CD4-positive, alpha-beta T cell (primary cell): ENCODE data around the gene DNPH1. TPM values are rescaled to one million over a fixed set of nuclear protein-coding genes. Genes with fewer than 3 reads are reported as not detected.

Source experiments
- ATAC-seq: fragments of 200-7000 bp; cut with Tn5 transposase; one replicate; pipeline ENCODE4 v1.10.0; 2022; ENCODE audit warnings: mild to moderate bottlenecking; ENCODE audit not compliant: poor library complexity
- CTCF ChIA-PET: fragments of 350-600 bp; sonication (Branson Sonifier 250); formaldehyde crosslinking; loops from one replicate; lab custom pipeline; 2021; ENCODE audit warnings: antibody characterized with exemption, inconsistent platforms; lab: Charles Lee
- POLR2A ChIA-PET: fragments of 350-600 bp; sonication (Branson Sonifier 250); formaldehyde crosslinking; loops from one replicate; lab custom pipeline; 2021; ENCODE audit warnings: antibody characterized with exemption, inconsistent platforms; lab: Charles Lee
- DNase-seq, 14 experiments: peaks; one replicate each; pipeline ENCODE4 v3.0.0-alpha.2; 2013 to 2020; ENCODE audit warnings: mixed read lengths in 2 of 14
- H3K27ac ChIP-seq, 2 donors: one replicate each; pipeline versions ENCODE4 v1.5.1 to v1.7.0; 2013; ENCODE audit warnings: low read length in 2 of 2, low read depth in 1 of 2, mild to moderate bottlenecking in 1 of 2
- H3K27me3 ChIP-seq, 2 experiments: 1 replicate in 1 of 2; 2 replicates in 1 of 2; pipeline versions ENCODE4 v1.6.1 to v1.7.0; 2013; ENCODE audit warnings: low read length in 2 of 2, control low read depth in 1 of 2, mild to moderate bottlenecking in 1 of 2, moderate library complexity in 1 of 2; ENCODE audit not compliant: insufficient read depth in 2 of 2, control insufficient read depth in 1 of 2
- H3K36me3 ChIP-seq: one replicate; pipeline ENCODE4 v1.6.1; 2013; ENCODE audit warnings: low read length, control low read depth; ENCODE audit not compliant: insufficient read depth
- H3K4me1 ChIP-seq: one replicate; pipeline ENCODE4 v1.6.1; 2013; ENCODE audit warnings: low read length, control low read depth; ENCODE audit not compliant: insufficient read depth
- H3K4me3 ChIP-seq: one replicate; pipeline ENCODE4 v1.5.1; 2013; ENCODE audit warnings: mild to moderate bottlenecking, low read length, moderate library complexity
- H3K9me3 ChIP-seq, 2 experiments: 1 replicate in 1 of 2; 2 replicates in 1 of 2; pipeline versions ENCODE4 v1.6.1 to v1.7.0; 2013; ENCODE audit warnings: low read length in 2 of 2, mild to moderate bottlenecking in 2 of 2, control low read depth in 1 of 2, moderate library complexity in 1 of 2; ENCODE audit not compliant: control insufficient read depth in 1 of 2, insufficient read depth in 1 of 2
- H3K27ac Mint-ChIP-seq: one replicate; pipeline ENCODE4 v1.8.0; 2020; ENCODE audit warnings: mixed read lengths
- H3K27me3 Mint-ChIP-seq: one replicate; pipeline ENCODE4 v1.8.0; 2021; ENCODE audit warnings: mixed read lengths
- H3K36me3 Mint-ChIP-seq: one replicate; pipeline ENCODE4 v1.8.0; 2021; ENCODE audit warnings: low read depth, mixed read lengths
- H3K4me1 Mint-ChIP-seq: one replicate; pipeline ENCODE4 v1.8.0; 2021; ENCODE audit warnings: low read depth, mixed read lengths
- H3K4me3 Mint-ChIP-seq: one replicate; pipeline ENCODE4 v1.8.0; 2020; ENCODE audit warnings: mild to moderate bottlenecking, mixed read lengths
- H3K9me3 Mint-ChIP-seq: one replicate; pipeline ENCODE4 v1.8.0; 2020; ENCODE audit warnings: mixed read lengths
- intact Hi-C, 2 experiments: fragments of 100-400 bp; cut with DNase I in 1 of 2; cut with micrococcal nuclease in 1 of 2; formaldehyde crosslinking; loops; one replicate each; pipeline versions ENCODE4 v1.15.1 to v1.9.0; 2023 to 2025; cut with DNase I, micrococcal nuclease
- total RNA-seq, 174 experiments: library from RNA in 2 of 174; stranded (reverse) in 2 of 174; gene quantifications; one replicate each; pipeline ENCODE4 v1.2.3 and lab custom pipeline; 2021 to 2026
- TF ChIP-seq, protein P1 (sequence below): fragments of 200-600 bp; IDR thresholded peaks from one replicate; pipeline ENCODE4 v1.8.0; 2022; ENCODE audit warnings: antibody characterized with exemption, mild to moderate bottlenecking

Gene DNPH1
- total RNA-seq, 2 experiments from 2014 or later = 27.3 to 30.6 TPM

DNA sequence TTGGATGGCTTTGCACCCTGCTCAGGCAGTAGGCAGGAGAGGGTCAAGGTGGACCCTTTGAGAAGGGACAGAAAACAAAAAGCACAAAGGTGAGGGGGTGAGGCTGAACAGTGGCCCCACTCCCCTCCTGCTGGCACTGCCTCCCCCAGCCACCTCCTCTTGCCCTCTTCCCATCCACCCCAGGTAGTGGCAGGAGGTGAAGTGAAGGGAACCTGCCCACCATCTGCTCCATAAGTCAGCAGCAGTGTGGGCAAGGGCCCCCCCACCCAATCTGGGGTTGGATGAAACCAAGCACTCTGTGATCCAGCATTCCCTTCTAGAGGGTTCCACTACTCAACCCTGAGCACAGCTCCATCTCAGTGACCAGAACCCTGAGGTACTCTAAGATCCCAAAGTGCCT, 42.7 kb upstream of the DNPH1 start:
- ChIA-PET CTCF (interaction anchor here (0.6 kb wide), 1 partner anchor 43 kb away, joined by 3 read pairs; the partner anchor contains the start of gene DNPH1), POLR2A (no interaction called here)
- H3K4me1 ChIP-seq = peaks cover 36% of the 10 kb centered on the region
- H3K27me3 Mint-ChIP-seq = peaks cover 28% of the 10 kb centered on the region
- peaks cover 0 to 4% of the 10 kb centered on the region in 2 experiments for H3K27me3 ChIP-seq
- no peak overlapping the region for H3K27ac Mint-ChIP-seq
- peak overlapping the region; percentile 36 for H3K4me3 Mint-ChIP-seq
- no peaks in the 10 kb centered on the region for H3K36me3 ChIP-seq
- TF ChIP-seq, protein P1, sequence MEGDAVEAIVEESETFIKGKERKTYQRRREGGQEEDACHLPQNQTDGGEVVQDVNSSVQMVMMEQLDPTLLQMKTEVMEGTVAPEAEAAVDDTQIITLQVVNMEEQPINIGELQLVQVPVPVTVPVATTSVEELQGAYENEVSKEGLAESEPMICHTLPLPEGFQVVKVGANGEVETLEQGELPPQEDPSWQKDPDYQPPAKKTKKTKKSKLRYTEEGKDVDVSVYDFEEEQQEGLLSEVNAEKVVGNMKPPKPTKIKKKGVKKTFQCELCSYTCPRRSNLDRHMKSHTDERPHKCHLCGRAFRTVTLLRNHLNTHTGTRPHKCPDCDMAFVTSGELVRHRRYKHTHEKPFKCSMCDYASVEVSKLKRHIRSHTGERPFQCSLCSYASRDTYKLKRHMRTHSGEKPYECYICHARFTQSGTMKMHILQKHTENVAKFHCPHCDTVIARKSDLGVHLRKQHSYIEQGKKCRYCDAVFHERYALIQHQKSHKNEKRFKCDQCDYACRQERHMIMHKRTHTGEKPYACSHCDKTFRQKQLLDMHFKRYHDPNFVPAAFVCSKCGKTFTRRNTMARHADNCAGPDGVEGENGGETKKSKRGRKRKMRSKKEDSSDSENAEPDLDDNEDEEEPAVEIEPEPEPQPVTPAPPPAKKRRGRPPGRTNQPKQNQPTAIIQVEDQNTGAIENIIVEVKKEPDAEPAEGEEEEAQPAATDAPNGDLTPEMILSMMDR = no peak
- H3K4me3 ChIP-seq = no peak overlapping the region
- no peak for ATAC-seq
- H3K27ac ChIP-seq = no peak overlapping the region
- no peak for DNase-seq
- H3K4me1 Mint-ChIP-seq = peaks cover 19% of the 10 kb centered on the region
- intact Hi-C loops = no loop called here
- H3K9me3 Mint-ChIP-seq = no peaks in the 10 kb centered on the region
- no peaks in the 10 kb centered on the region for H3K36me3 Mint-ChIP-seq
- no peaks in the 10 kb centered on the region for H3K9me3 ChIP-seq

DNA sequence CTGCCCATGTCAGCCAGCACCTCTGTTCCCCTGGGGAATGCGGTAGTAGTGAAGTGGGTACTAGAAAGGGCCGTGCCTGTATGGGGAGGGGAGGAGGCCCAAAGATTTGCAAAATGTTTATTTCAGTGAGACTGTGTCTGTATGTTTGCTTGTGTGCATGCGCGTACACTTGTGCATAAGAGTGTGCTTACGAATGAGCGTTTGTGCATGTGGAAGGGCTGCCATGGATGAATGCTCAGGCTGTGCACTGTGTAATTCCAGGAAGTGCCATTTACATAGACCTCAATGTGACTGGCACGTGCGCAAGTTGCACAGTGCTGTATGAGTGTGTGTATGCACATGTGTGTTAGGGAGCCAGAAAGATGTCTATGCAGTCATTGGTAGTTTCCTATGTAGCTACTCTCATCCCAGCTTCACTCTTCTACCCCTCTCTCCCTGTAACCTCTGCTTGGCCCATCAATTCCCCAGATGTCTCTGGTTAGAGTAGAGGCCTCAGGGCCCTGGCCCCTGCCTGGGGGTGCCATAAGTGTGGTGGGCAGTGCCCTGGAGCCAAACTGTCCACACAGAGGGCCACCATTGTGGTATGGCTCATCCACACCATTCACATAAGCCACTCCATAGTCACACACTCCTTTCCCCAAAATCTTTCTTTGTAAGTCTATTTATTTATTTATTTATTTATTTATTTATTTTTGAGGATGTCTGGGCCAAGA, 42.0 kb upstream of the DNPH1 start:
- Mint-ChIP-seq H3K9me3 (no peaks in the 10 kb centered on the region), H3K27ac (no peak overlapping the region), H3K4me1 (peaks cover 19% of the 10 kb centered on the region), H3K4me3 (no peak overlapping the region), H3K27me3 (peaks cover 24% of the 10 kb centered on the region), H3K36me3 (no peaks in the 10 kb centered on the region)
- Histone ChIP-seq H3K4me3 (no peak overlapping the region), H3K4me1 (peaks cover 29% of the 10 kb centered on the region), H3K27me3 (peaks cover 0 to 4% of the 10 kb centered on the region in 2 experiments), H3K27ac (no peak overlapping the region), H3K36me3 (no peaks in the 10 kb centered on the region), H3K9me3 (no peaks in the 10 kb centered on the region)
- DNase-seq (no peak), ATAC-seq (no peak)
- ChIA-PET CTCF (interaction anchor here (0.6 kb wide), 1 partner anchor 42 kb away, joined by 3 read pairs; the partner anchor contains the start of gene DNPH1), POLR2A (no interaction called here)
- intact Hi-C loops = no loop called here
- TF ChIP-seq, protein P1 = no peak

DNA sequence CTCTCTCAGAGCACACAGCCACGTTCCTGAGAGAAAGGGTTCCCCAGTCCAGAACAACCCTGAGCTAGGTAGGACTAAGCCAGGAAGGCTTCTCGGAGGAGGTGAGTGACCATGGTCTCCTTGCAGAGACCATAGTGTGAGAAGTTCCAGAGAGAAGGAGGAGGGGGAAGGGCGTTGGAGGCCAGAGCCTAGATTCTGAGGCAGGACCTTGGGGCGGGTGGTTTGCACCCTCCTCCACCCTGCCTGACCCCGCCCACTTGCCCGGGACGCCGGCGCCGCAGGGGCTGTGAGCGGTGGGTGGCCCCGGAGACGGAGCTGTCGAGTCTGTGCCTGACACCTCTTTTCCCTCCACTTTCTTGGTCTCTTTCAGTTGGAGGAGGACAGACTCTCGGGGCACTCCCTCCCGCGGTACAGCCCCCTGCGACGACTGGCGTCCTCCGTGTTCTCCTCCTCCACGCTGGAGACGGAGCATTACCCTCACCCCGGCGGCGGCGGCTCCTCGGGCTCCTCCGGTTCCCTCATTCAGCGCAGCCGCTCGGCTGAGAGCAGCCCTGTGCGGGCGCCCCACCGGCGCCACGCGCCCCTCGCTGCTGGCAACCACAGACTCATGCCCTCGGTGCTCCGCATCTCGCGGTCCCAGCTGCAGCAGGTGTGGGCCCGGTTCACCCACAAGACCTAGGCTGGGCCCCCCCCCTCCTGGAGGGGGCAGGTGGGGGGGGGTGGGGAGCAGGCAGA, 40.2 kb upstream of the DNPH1 start:
- ATAC-seq = peak; percentile 81
- H3K4me3 ChIP-seq = peak overlapping the region; percentile 58
- peak in 12 of 14 experiments; percentile 6 to 63 (median 35) for DNase-seq

More for the DNA sequence above, 40.2 kb upstream of the DNPH1 start:
- peak overlapping the region; percentile 62 for H3K4me3 Mint-ChIP-seq
- H3K9me3 ChIP-seq = no peaks in the 10 kb centered on the region
- peaks cover 15% of the 10 kb centered on the region for H3K4me1 ChIP-seq
- ChIA-PET CTCF (interaction anchor here (1.0 to 1.2 kb wide), 2 partner anchors 40 to 129 kb away, joined by 3 read pairs; partner anchors contain the start of gene DNPH1), POLR2A (interaction anchor here (0.6 to 1.6 kb wide), 3 partner anchors 100 to 1390 kb away, joined by 3 to 5 read pairs (median 3); partner anchors contain the start of gene ZNF318)
- intact Hi-C loops = loop anchor here in 1 of 2 experiments (5.0 kb wide), 1 partner anchor 68 kb away; no protein-coding TSS in a partner anchor
- H3K27me3 ChIP-seq = peaks cover 0 to 4% of the 10 kb centered on the region in 2 experiments
- TF ChIP-seq, protein P1 = no peak
- H3K27me3 Mint-ChIP-seq = peaks cover 16% of the 10 kb centered on the region
- H3K9me3 Mint-ChIP-seq = no peaks in the 10 kb centered on the region
- H3K36me3 Mint-ChIP-seq = no peaks in the 10 kb centered on the region
- no peak overlapping the region for H3K27ac ChIP-seq
- peaks cover 19% of the 10 kb centered on the region for H3K4me1 Mint-ChIP-seq
- no peaks in the 10 kb centered on the region for H3K36me3 ChIP-seq
- no peak overlapping the region for H3K27ac Mint-ChIP-seq
